PC-9 (cell line): ENCODE measurements around the gene NPHP1. TPM values are rescaled to one million over a fixed set of nuclear protein-coding genes. Genes with fewer than 3 reads are reported as not detected.

Source experiments
- BruUV-seq: library from RNA; stranded (reverse); fragments of 400-500 nt; replicated peaks from 2 replicates; lab custom pipeline; 2021; lab: Mats Ljungman, UMichigan
- CTCF ChIA-PET: fragments of 300-600 bp; sonication (Branson Sonifier 250); formaldehyde crosslinking; loops from one replicate; lab custom pipeline; 2022; ENCODE audit warnings: antibody characterized with exemption; lab: Charles Lee
- POLR2A ChIA-PET: fragments of 300-600 bp; sonication (Branson Sonifier 250); formaldehyde crosslinking; loops from one replicate; lab custom pipeline; 2022; ENCODE audit warnings: antibody characterized with exemption; ENCODE audit not compliant: unreplicated experiment; lab: Charles Lee
- DNase-seq, 2 experiments: peaks; one replicate each; pipeline versions ENCODE4 v3.0.0 to v3.0.0-alpha.2; 2015 to 2022; ENCODE audit warnings: mixed read lengths in 1 of 2
- H2AFZ ChIP-seq: fragments of 200-600 bp; sonication (generic); 2 replicates; pipeline ENCODE4 v1.8.1; 2017; ENCODE audit warnings: antibody characterized with exemption
- H3F3A ChIP-seq: fragments of 200-600 bp; sonication (generic); 2 replicates; pipeline ENCODE4 v1.8.1; 2017; ENCODE audit warnings: antibody characterized with exemption, mild to moderate bottlenecking, low read depth; ENCODE audit not compliant: insufficient read depth
- H3K27ac ChIP-seq: fragments of 200-600 bp; sonication (generic); 2 replicates; pipeline ENCODE4 v1.6.1; 2016; ENCODE audit warnings: mixed run types
- H3K27me3 ChIP-seq: fragments of 200-600 bp; sonication (generic); 2 replicates; pipeline ENCODE4 v1.6.1; 2016; ENCODE audit warnings: low read depth, mixed run types; ENCODE audit not compliant: insufficient read depth
- H3K36me3 ChIP-seq: fragments of 200-600 bp; sonication (generic); 2 replicates; pipeline ENCODE4 v1.6.1; 2016; ENCODE audit warnings: low read depth, mixed run types
- H3K4me1 ChIP-seq: fragments of 200-600 bp; sonication (generic); replicated peaks from 2 replicates; pipeline ENCODE4 v1.6.1; 2016; ENCODE audit warnings: mixed run types; ENCODE audit not compliant: insufficient read depth
- H3K4me2 ChIP-seq: fragments of 200-600 bp; sonication (generic); 2 replicates; pipeline ENCODE4 v1.6.1; 2017; ENCODE audit warnings: mixed run types
- H3K4me3 ChIP-seq: fragments of 200-600 bp; sonication (generic); 2 replicates; pipeline ENCODE4 v1.6.1; 2016; ENCODE audit warnings: mixed run types
- H3K79me2 ChIP-seq: fragments of 200-600 bp; sonication (generic); 2 replicates; pipeline ENCODE4 v1.6.1; 2017; ENCODE audit warnings: low read depth, mixed run types
- H3K9me2 ChIP-seq: fragments of 200-600 bp; sonication (generic); 2 replicates; pipeline ENCODE4 v1.8.1; 2017; ENCODE audit warnings: mild to moderate bottlenecking; ENCODE audit not compliant: insufficient read depth
- H3K9me3 ChIP-seq: fragments of 200-600 bp; sonication (generic); 2 replicates; pipeline ENCODE4 v1.8.1; 2016; ENCODE audit warnings: low read depth; ENCODE audit not compliant: insufficient read depth
- H4K20me1 ChIP-seq: fragments of 200-600 bp; sonication (generic); 2 replicates; pipeline ENCODE4 v1.8.1; 2017; ENCODE audit not compliant: insufficient read depth
- CTCF ChIP-seq: fragments of 200-600 bp; sonication (generic); conservative IDR thresholded peaks from 2 replicates; pipeline ENCODE4 v1.6.1; 2017; ENCODE audit warnings: mixed run types, antibody characterized with exemption, mild to moderate bottlenecking, moderate library complexity
- EZH2 ChIP-seq: fragments of 200-600 bp; sonication (generic); IDR thresholded peaks from 2 replicates; pipeline ENCODE4 v1.8.0; 2017; ENCODE audit warnings: antibody characterized with exemption, low read depth
- intact Hi-C: fragments of 100-400 bp; cut with micrococcal nuclease; formaldehyde crosslinking; loops from one replicate; pipeline ENCODE4 v1.10.0; 2022; ENCODE audit not compliant: unreplicated experiment
- total RNA-seq: library from RNA; stranded (reverse); gene quantifications from 2 replicates; pipeline ENCODE4 v1.2.3, GENCODE V29; 2021

NPHP1 gene
- total RNA-seq, 1 experiment from 2014 or later = 13.7 TPM

- ChIA-PET POLR2A (interaction anchor here (0.8 to 1.1 kb wide), 2 partner anchors 8 to 10 kb away, joined by 4 to 10 read pairs; partner anchors contain the start of gene MALL), CTCF (interaction anchor here (0.9 kb wide), 1 partner anchor 10 kb away, joined by 3 read pairs; no protein-coding TSS in a partner anchor)
- H3K4me1 ChIP-seq = peaks cover 87% of the 10 kb centered on the region
- intact Hi-C loops = loop anchor here (1.0 to 2.0 kb wide), 2 partner anchors 9 to 51 kb away; partner anchors contain the start of gene MALL
- peaks cover 72% of the 10 kb centered on the region for H3F3A ChIP-seq
- no peak overlapping the region for H2AFZ ChIP-seq
- H3K27me3 ChIP-seq = no peaks in the 10 kb centered on the region
- peak overlapping the region; percentile 35; the same call in 1 of the 2 replicates for H3K4me3 ChIP-seq
- BruUV-seq = no TSS peak
- H4K20me1 ChIP-seq = no peaks in the 10 kb centered on the region
- H3K27ac ChIP-seq = peak overlapping the region; percentile 100
- peaks cover 72% of the 10 kb centered on the region for H3K79me2 ChIP-seq
- DNase-seq = peak; percentile 81 to 99
- H3K9me3 ChIP-seq = peaks cover 7% of the 10 kb centered on the region; the same call in 1 of the 2 replicates
- H3K36me3 ChIP-seq = peaks cover 15% of the 10 kb centered on the region; the same call in 1 of the 2 replicates
- H3K9me2 ChIP-seq = no peaks in the 10 kb centered on the region
- TF ChIP-seq CTCF (no peak), EZH2 (no peak)
- peak overlapping the region; percentile 75 for H3K4me2 ChIP-seq
These were observed 99.0 kb downstream of the NPHP1 start for GRCh38 chr2:110105608-110106467.

- Histone ChIP-seq H2AFZ (no peak overlapping the region), H3K4me3 (peak overlapping the region; percentile 23; the same call in 1 of the 2 replicates), H3K36me3 (peaks cover 12% of the 10 kb centered on the region; the same call in 1 of the 2 replicates), H3K79me2 (peaks cover 66% of the 10 kb centered on the region), H4K20me1 (no peaks in the 10 kb centered on the region), H3K27me3 (no peaks in the 10 kb centered on the region), H3K4me2 (peak overlapping the region; percentile 75), H3F3A (peaks cover 78% of the 10 kb centered on the region), H3K9me3 (peaks cover 2% of the 10 kb centered on the region; the same call in 1 of the 2 replicates), H3K27ac (peak overlapping the region; percentile 100), H3K4me1 (peaks cover 93% of the 10 kb centered on the region), H3K9me2 (no peaks in the 10 kb centered on the region)
- TF ChIP-seq EZH2 (no peak), CTCF (no peak)
- TSS peak; percentile 27 for BruUV-seq
- ChIA-PET POLR2A (interaction anchor here (0.8 kb wide), 1 partner anchor 10 kb away, joined by 10 read pairs; the partner anchor contains the start of gene MALL), CTCF (interaction anchor here (0.9 kb wide), 1 partner anchor 11 kb away, joined by 3 read pairs; no protein-coding TSS in a partner anchor)
- intact Hi-C loops = no loop called here
- DNase-seq = no peak
These were observed 99.6 kb downstream of the NPHP1 start for GRCh38 chr2:110105183-110105582.

GRCh38 chr2:110104025-110104771, 100.6 kb downstream of the NPHP1 start:
- BruUV-seq = no TSS peak
- TF ChIP-seq EZH2 (no peak), CTCF (no peak)
- Histone ChIP-seq H3K4me1 (peaks cover 93% of the 10 kb centered on the region), H3F3A (peaks cover 83% of the 10 kb centered on the region), H2AFZ (no peak overlapping the region), H4K20me1 (no peaks in the 10 kb centered on the region), H3K27ac (peak overlapping the region; percentile 100), H3K9me3 (no peaks in the 10 kb centered on the region), H3K27me3 (no peaks in the 10 kb centered on the region), H3K4me2 (peak overlapping the region; percentile 75), H3K36me3 (peaks cover 8% of the 10 kb centered on the region; the same call in 1 of the 2 replicates), H3K9me2 (no peaks in the 10 kb centered on the region), H3K4me3 (no peak overlapping the region), H3K79me2 (peaks cover 66% of the 10 kb centered on the region)
- DNase-seq = peak in 1 of 2 experiments; percentile 62
- CTCF ChIA-PET = interaction anchor here (0.6 kb wide), 1 partner anchor 58 kb away, joined by 7 read pairs; no protein-coding TSS in a partner anchor
- POLR2A ChIA-PET = interaction anchor here (0.5 kb wide), 1 partner anchor 649 kb away, joined by 6 read pairs; no protein-coding TSS in a partner anchor
- intact Hi-C loops = no loop called here
